ENCODE measurements around the gene PEX10.

PEX10 gene

GRCh38 chr1:2372551-2373490 is 39.5 kb downstream of the PEX10 start:
- FAIRE-seq = no peak

GRCh38 chr1:2368053-2368744 is 44.2 kb downstream of the PEX10 start:
- FAIRE-seq = no peak

- FAIRE-seq = no peak
Observed at GRCh38 chr1:2363847-2364513, 48.4 kb downstream of the PEX10 start.

GRCh38 chr1:2360588-2361364 is 51.6 kb downstream of the PEX10 start:
- FAIRE-seq = no peak

GRCh38 chr1:2358651-2359640 is 53.4 kb downstream of the PEX10 start:
- FAIRE-seq = no peak

GRCh38 chr1:2358072-2358471 is 54.3 kb downstream of the PEX10 start:
- no peak for FAIRE-seq

GRCh38 chr1:2356911-2357845 is 55.2 kb downstream of the PEX10 start:
- no peak for FAIRE-seq

- no peak for FAIRE-seq
Observed at GRCh38 chr1:2356401-2356800, 56.0 kb downstream of the PEX10 start.

- no peak for FAIRE-seq
Observed at GRCh38 chr1:2355373-2356261, 56.7 kb downstream of the PEX10 start.

GRCh38 chr1:2354511-2355372 is 57.6 kb downstream of the PEX10 start:
- FAIRE-seq = no peak
